ENCODE results near the gene PLEKHM3. TPM values are rescaled to one million over a fixed set of nuclear protein-coding genes. Genes with fewer than 3 reads are reported as not detected.

The PLEKHM3 gene
- polyA plus RNA-seq, 2 of the 4 experiments (the other 2 are of a cell fraction): 2.9 to 6.5 TPM

DNA sequence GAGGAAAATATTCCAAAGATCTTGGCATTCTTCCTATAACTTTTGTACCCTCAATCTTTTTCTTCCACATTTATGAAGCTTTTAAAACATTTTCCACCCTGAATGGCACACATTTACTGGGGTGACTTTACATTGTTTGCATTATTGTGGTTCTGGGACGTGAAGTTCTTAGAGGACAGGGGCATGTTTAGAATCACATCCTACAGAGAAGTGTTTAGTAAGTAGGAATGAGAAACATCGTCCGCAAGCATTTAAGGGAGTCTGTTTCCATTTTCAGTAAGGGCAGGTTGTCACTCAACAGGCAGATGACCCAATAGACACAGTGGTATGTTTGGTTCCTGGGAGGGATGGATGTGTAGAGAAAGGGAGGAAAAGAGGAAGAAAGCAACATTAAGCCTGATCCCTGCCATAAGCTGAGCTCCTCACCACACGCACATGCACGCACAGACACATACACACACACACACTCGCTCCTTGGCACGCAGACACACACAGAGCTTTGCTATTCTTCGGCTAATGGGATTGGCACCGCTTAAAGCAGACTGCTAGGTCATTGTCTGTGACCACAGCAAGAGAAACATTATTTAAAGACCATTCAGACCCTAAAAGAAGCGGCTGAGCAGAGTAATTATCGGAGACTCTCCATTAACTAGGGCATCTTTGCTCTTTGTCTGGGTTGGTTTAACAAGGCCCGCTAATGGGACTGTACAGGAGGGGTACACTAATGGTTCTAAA, 14.2 kb upstream of the PLEKHM3 start:
- no peak overlapping the region for H3K4me2 ChIP-seq
- ChIA-PET CTCF (interaction anchor here (0.9 to 12.5 kb wide), 35 partner anchors 9 to 306 kb away, joined by 3 to 191 read pairs (median 5); partner anchors contain the start of gene PLEKHM3), POLR2A (interaction anchor here (1.0 to 1.6 kb wide), 3 partner anchors 270 to 293 kb away, joined by 3 to 4 read pairs (median 4); partner anchors contain the start of gene FZD5)
- TF ChIP-seq, protein P1, sequence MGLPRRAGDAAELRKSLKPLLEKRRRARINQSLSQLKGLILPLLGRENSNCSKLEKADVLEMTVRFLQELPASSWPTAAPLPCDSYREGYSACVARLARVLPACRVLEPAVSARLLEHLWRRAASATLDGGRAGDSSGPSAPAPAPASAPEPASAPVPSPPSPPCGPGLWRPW (IDR thresholded peaks at IDR 0.05): no peak
- TF ChIP-seq CBX2 (IDR thresholded peaks at IDR 0.05; ENCODE audit: borderline replicate concordance, low read depth): no peak
- ATAC-seq (no peak), DNase-seq (ENCODE audit: low read depth in 1 of 2, low spot score in 1 of 2) (no peak), FAIRE-seq (no peak)
- 75% methylated on average over 12 of the region's 12 CpGs for WGBS (ENCODE audit: missing lambda C conversion rate)
- H3K4me1 ChIP-seq: no peaks in the 10 kb centered on the region
- H3K27ac ChIP-seq: no peak overlapping the region
- no peaks in the 10 kb centered on the region for H3K9me3 ChIP-seq
- H3K4me3 ChIP-seq: no peak overlapping the region

DNA sequence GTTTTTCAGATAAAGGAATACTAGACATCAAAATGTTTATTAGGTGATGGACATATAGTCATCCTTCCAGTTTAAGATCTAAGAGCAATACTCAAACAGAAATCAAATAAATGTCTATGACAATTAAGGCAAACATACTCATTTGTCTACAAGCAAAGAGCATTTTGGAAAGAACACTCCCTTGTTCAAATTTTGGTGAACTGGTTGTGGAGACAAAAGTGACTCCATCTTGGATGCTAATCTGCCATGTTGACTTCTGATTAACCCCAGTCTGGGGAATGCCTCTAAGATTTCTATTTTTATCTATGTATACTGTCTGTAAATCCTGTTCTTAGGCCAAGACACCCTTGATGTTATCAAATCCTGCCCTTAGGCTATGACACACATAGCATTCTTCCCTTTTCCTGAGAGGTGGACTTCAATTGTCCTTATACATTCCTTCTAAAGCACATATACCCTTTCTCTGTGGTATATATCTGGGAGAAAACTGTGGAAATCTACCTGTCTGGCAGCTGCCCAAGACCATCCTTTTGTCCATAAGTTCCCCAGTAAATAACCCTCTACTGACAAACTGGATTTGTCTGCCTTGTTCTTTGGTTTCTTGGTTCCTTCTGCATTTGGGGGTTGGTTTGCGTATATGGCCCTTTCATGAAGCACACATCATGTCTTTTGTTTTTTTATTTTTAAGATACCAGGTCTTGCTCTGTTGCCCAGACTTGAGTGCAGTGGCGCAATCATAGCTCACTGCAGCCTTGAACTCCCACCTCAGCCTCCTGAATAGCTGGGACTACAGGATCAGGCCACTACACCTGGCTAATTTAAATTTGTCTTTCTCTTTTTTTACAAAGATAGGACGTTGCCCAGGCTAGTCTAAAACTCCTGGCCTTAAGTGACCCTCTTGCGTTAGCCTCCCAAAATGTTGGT, 12.5 kb upstream of the PLEKHM3 start:
- ChIA-PET POLR2A (no interaction called here), CTCF (interaction anchor here (1.3 to 12.5 kb wide), 4 partner anchors 17 to 291 kb away, joined by 3 to 191 read pairs (median 4); no protein-coding TSS in a partner anchor)
- H3K4me1 ChIP-seq: no peaks in the 10 kb centered on the region
- DNase-seq (ENCODE audit: low read depth in 1 of 2, low spot score in 1 of 2): no peak
- 73% methylated on average over 4 of the region's 4 CpGs for WGBS (ENCODE audit: missing lambda C conversion rate)
- ATAC-seq: no peak
- no peak overlapping the region for H3K4me2 ChIP-seq
- no peak overlapping the region for H3K27ac ChIP-seq
- 0 out of 3 replicates have a peak, but pooled peaks cover 4% of the 10 kb centered on the region for H3K9me3 ChIP-seq
- H3K4me3 ChIP-seq: no peak overlapping the region
- 0 out of 4 replicates have a peak, but pooled peaks of 1 of the 2 experiments have one; percentile 22 for TF ChIP-seq CEBPB (IDR thresholded peaks at IDR 0.05)
- no peak for TF ChIP-seq FOSB (CRISPR knock-in tag; IDR thresholded peaks at IDR 0.05)
- peak; percentile 50; the same call in 1 of the 2 replicates for TF ChIP-seq HOXB5 (CRISPR knock-in tag; IDR thresholded peaks at IDR 0.05)
- TF ChIP-seq CBX2 (IDR thresholded peaks at IDR 0.05; ENCODE audit: borderline replicate concordance, low read depth): no peak
- FAIRE-seq: no peak

DNA sequence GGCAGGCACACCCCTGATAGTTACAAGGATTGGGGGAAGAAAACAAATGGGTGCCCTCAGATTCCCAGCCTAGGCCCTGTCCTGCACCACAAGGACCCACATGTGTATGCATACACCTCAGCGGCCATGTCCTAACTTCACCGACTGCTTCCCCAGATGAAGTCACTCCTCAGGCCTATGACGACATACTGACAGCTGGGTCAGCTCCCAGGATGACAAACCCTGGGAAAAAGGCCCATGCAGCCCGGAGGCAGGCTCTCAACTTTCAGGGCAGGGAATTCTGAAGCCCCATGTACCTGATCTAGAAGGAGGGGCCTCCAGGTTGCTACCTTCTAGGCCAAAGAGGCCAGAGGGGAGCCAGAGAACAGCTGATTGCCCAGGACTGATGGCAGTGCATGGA, 11.0 kb upstream of the PLEKHM3 start:
- DNase-seq (ENCODE audit: low read depth in 1 of 2, low spot score in 1 of 2): no peak
- ChIA-PET CTCF (interaction anchor here (12.5 kb wide), 1 partner anchor 290 kb away, joined by 191 read pairs; no protein-coding TSS in a partner anchor), POLR2A (no interaction called here)
- Histone ChIP-seq H3K4me1 (0 out of 3 replicates have a peak, but pooled peaks cover 6% of the 10 kb centered on the region), H3K4me3 (no peak overlapping the region), H3K4me2 (no peak overlapping the region), H3K9me3 (0 out of 3 replicates have a peak, but pooled peaks cover 4% of the 10 kb centered on the region), H3K27ac (no peak overlapping the region)
- 49% methylated on average over 4 of the region's 4 CpGs for WGBS (ENCODE audit: missing lambda C conversion rate)
- no peak for ATAC-seq
- no peak for FAIRE-seq
- TF ChIP-seq HOXB5 (CRISPR knock-in tag; IDR thresholded peaks at IDR 0.05) (no peak), KDM1A (IDR thresholded peaks at IDR 0.05; ENCODE audit: low read depth) (no peak), ELK1 (IDR thresholded peaks at IDR 0.05; ENCODE audit: low read depth, low read length) (no peak), KDM5A (IDR thresholded peaks at IDR 0.05) (no peak), ZC3H11A (IDR thresholded peaks at IDR 0.05) (no peak), CBX2 (IDR thresholded peaks at IDR 0.05; ENCODE audit: borderline replicate concordance, low read depth) (no peak), POLR2A (IDR thresholded peaks at IDR 0.05; ENCODE audit: low read length) (no peak), E2F6 (IDR thresholded peaks at IDR 0.05; ENCODE audit: borderline replicate concordance, low read depth) (no peak), RFX5 (IDR thresholded peaks at IDR 0.05) (no peak), BCL3 (IDR thresholded peaks at IDR 0.05) (no peak)
- TF ChIP-seq, protein P2, sequence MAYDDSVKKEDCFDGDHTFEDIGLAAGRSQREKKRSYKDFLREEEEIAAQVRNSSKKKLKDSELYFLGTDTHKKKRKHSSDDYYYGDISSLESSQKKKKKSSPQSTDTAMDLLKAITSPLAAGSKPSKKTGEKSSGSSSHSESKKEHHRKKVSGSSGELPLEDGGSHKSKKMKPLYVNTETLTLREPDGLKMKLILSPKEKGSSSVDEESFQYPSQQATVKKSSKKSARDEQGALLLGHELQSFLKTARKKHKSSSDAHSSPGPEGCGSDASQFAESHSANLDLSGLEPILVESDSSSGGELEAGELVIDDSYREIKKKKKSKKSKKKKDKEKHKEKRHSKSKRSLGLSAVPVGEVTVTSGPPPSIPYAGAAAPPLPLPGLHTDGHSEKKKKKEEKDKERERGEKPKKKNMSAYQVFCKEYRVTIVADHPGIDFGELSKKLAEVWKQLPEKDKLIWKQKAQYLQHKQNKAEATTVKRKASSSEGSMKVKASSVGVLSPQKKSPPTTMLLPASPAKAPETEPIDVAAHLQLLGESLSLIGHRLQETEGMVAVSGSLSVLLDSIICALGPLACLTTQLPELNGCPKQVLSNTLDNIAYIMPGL (CRISPR knock-in tag; IDR thresholded peaks at IDR 0.05; ENCODE audit: borderline replicate concordance): no peak

Measured in A549 (cell line).